GM12878 (cell line): ENCODE measurements around the gene FANCE.

Experiments used
- CHD1 ChIP-seq: IDR thresholded peaks from 2 replicates; pipeline ENCODE4 v1.6.1; 2012; ENCODE audit warnings: low read depth, low read length, improper control_type of control experiment
- CTCF ChIP-seq, 3 experiments: IDR thresholded peaks in 2 of 3; conservative IDR thresholded peaks in 1 of 3; 2 replicates each; pipeline ENCODE4 v1.5.1; 2011; ENCODE audit warnings: low read depth in 3 of 3, low read length in 3 of 3, mild to moderate bottlenecking in 3 of 3, control low read depth in 2 of 3, moderate library complexity in 2 of 3, inconsistent platforms in 1 of 3, mixed read lengths in 1 of 3; ENCODE audit not compliant: control insufficient read depth in 2 of 3, insufficient read depth in 1 of 3; ENCODE audit errors: extremely low read depth in 1 of 3
- EZH2 ChIP-seq: IDR thresholded peaks from 2 replicates; pipeline ENCODE4 v1.6.1; 2012; ENCODE audit warnings: low read depth, mild to moderate bottlenecking, control low read depth, inconsistent platforms, low read length, borderline replicate concordance; ENCODE audit not compliant: control insufficient read depth
- HCFC1 ChIP-seq: fragments of 150-350 bp; IDR thresholded peaks from 2 replicates; pipeline ENCODE4 v1.6.1; 2014; ENCODE audit warnings: low read length
- HDGF ChIP-seq: fragments of 450-650 bp; IDR thresholded peaks from 2 replicates; pipeline ENCODE4 v1.6.1; 2016; ENCODE audit warnings: antibody characterized with exemption
- NR2C2 ChIP-seq: IDR thresholded peaks from 2 replicates; pipeline ENCODE4 v1.6.1; 2011; ENCODE audit warnings: borderline replicate concordance, low read depth; ENCODE audit not compliant: control insufficient read depth, insufficient read length
- SREBF2 ChIP-seq: IDR thresholded peaks from 2 replicates; pipeline ENCODE4 v1.6.1; 2012; ENCODE audit warnings: mild to moderate bottlenecking, low read length
- ZNF24 ChIP-seq: fragments of 450-650 bp; IDR thresholded peaks from 2 replicates; pipeline ENCODE4 v1.6.1; 2017; ENCODE audit warnings: antibody characterized with exemption, mild to moderate bottlenecking

- TF ChIP-seq EZH2 (no peak), CHD1 (no peak), CTCF (IDR thresholded peaks at IDR 0.05 in 2 of 3, conservative IDR thresholded peaks at IDR 0.05 in 1 of 3; ENCODE audit: control insufficient read depth in 2 of 3, extremely low read depth in 1 of 3, insufficient read depth in 1 of 3, low read depth in 3 of 3, low read length in 3 of 3) (no peak), ZNF24 (no peak), NR2C2 (no peak), SREBF2 (no peak), HCFC1 (no peak), HDGF (no peak)
Measured at GRCh38 chr6:35427851-35428321, 24.3 kb upstream of the FANCE start.
